IMR-90 (cell line): ENCODE measurements around the gene SVIL. TPM values are rescaled to one million over a fixed set of nuclear protein-coding genes. Genes with fewer than 3 reads are reported as not detected.

Experiments
- ATAC-seq: fragments of 200-7000 bp; cut with Tn5 transposase; 2 replicates; pipeline ENCODE4 v1.9.1; 2020; ENCODE audit warnings: low read depth, mild to moderate bottlenecking, moderate library complexity
- BruUV-seq: library from RNA; stranded (reverse); fragments of 400-500 nt; replicated peaks from 2 replicates; lab custom pipeline; 2021; lab: Mats Ljungman, UMichigan
- CTCF ChIA-PET: fragments of 300-600 bp; formaldehyde crosslinking; extraction: SDS; loops from one replicate; lab custom pipeline; 2021; ENCODE audit warnings: antibody characterized with exemption; lab: Yijun Ruan, JAX
- POLR2A ChIA-PET: fragments of 300-600 bp; sonication (Branson Sonifier 250); formaldehyde crosslinking; loops from one replicate; lab custom pipeline; 2022; ENCODE audit warnings: antibody characterized with exemption; ENCODE audit not compliant: unreplicated experiment; lab: Charles Lee
- DNase-seq: peaks from one replicate; pipeline ENCODE4 v3.0.0; 2013
- H2AFZ ChIP-seq: replicated peaks from 2 replicates; pipeline ENCODE3; 2013; ENCODE audit warnings: low read length, mild to moderate bottlenecking; ENCODE audit not compliant: poor library complexity
- H2AK5ac ChIP-seq: 2 replicates; pipeline ENCODE4 v1.6.1; 2013; ENCODE audit warnings: low read depth, low read length, inconsistent platforms
- H2AK9ac ChIP-seq: replicated peaks from 2 replicates; pipeline ENCODE3; 2013; ENCODE audit warnings: mild to moderate bottlenecking, low read depth, low read length, moderate library complexity; ENCODE audit not compliant: poor library complexity
- H2BK120ac ChIP-seq: 2 replicates; pipeline ENCODE4 v1.6.1; 2013; ENCODE audit warnings: low read depth, low read length, inconsistent platforms
- H2BK15ac ChIP-seq: 3 replicates; pipeline ENCODE4 v1.6.1; 2013; ENCODE audit warnings: low read depth, low read length, inconsistent platforms
- H2BK20ac ChIP-seq: 2 replicates; pipeline ENCODE4 v1.6.1; 2013; ENCODE audit warnings: low read depth, mild to moderate bottlenecking, inconsistent platforms, low read length, moderate library complexity
- H2BK5ac ChIP-seq: 2 replicates; pipeline ENCODE4 v1.6.1; 2013; ENCODE audit warnings: mild to moderate bottlenecking, low read depth, low read length, inconsistent platforms; ENCODE audit not compliant: poor library complexity, severe bottlenecking
- H3K14ac ChIP-seq: replicated peaks from 2 replicates; pipeline ENCODE4 v1.6.1; 2013; ENCODE audit warnings: low read depth, low read length, inconsistent platforms
- H3K18ac ChIP-seq: 2 replicates; pipeline ENCODE4 v1.6.1; 2013; ENCODE audit warnings: low read depth, low read length, control low read depth
- H3K23ac ChIP-seq: 2 replicates; pipeline ENCODE4 v1.6.1; 2013; ENCODE audit warnings: low read depth, low read length, inconsistent platforms
- H3K27ac ChIP-seq: 2 replicates; pipeline ENCODE4 v1.5.1; 2013; ENCODE audit warnings: mild to moderate bottlenecking, control low read depth, low read length; ENCODE audit not compliant: insufficient read depth
- H3K27me3 ChIP-seq: 2 replicates; pipeline ENCODE4 v1.6.1; 2013; ENCODE audit warnings: low read length; ENCODE audit not compliant: control insufficient read depth, insufficient read depth
- H3K36me3 ChIP-seq: 2 replicates; pipeline ENCODE4 v1.6.1; 2013; ENCODE audit warnings: low read length, mixed read lengths; ENCODE audit not compliant: control insufficient read depth, insufficient read depth
- H3K4ac ChIP-seq: 2 replicates; pipeline ENCODE4 v1.6.1; 2013; ENCODE audit warnings: low read depth, low read length, inconsistent platforms
- H3K4me1 ChIP-seq: 2 replicates; pipeline ENCODE4 v1.6.1; 2013; ENCODE audit warnings: low read length, mixed read lengths; ENCODE audit not compliant: control insufficient read depth, insufficient read depth
- H3K4me2 ChIP-seq: 2 replicates; pipeline ENCODE4 v1.6.1; 2013; ENCODE audit warnings: low read depth, mild to moderate bottlenecking, control low read depth, low read length, moderate library complexity
- H3K4me3 ChIP-seq: 2 replicates; pipeline ENCODE4 v1.5.1; 2013; ENCODE audit warnings: low read depth, mild to moderate bottlenecking, control low read depth, low read length, moderate library complexity; ENCODE audit not compliant: insufficient read depth
- H3K56ac ChIP-seq: 2 replicates; pipeline ENCODE4 v1.6.1; 2013; ENCODE audit warnings: low read length, inconsistent platforms; ENCODE audit not compliant: insufficient read depth; ENCODE audit errors: extremely low read depth
- H3K79me1 ChIP-seq, 2 experiments: 2 replicates each; pipeline ENCODE4 v1.6.1; 2013; ENCODE audit warnings: low read length in 2 of 2, inconsistent platforms in 1 of 2, low read depth in 1 of 2
- H3K9ac ChIP-seq: 2 replicates; pipeline ENCODE4 v1.6.1; 2013; ENCODE audit warnings: low read depth, low read length, control low read depth
- H3K9me1 ChIP-seq: 2 replicates; pipeline ENCODE4 v1.6.1; 2013; ENCODE audit warnings: low read length, inconsistent platforms; ENCODE audit not compliant: insufficient read depth
- H3K9me3 ChIP-seq: 2 replicates; pipeline ENCODE4 v1.6.1; 2013; ENCODE audit warnings: low read length; ENCODE audit not compliant: control insufficient read depth, insufficient read depth
- H4K20me1 ChIP-seq: 2 replicates; pipeline ENCODE4 v1.6.1; 2013; ENCODE audit warnings: low read length, inconsistent platforms; ENCODE audit not compliant: insufficient read depth
- H4K5ac ChIP-seq: 2 replicates; pipeline ENCODE4 v1.6.1; 2013; ENCODE audit warnings: mild to moderate bottlenecking, low read depth, low read length, control low read depth
- H4K8ac ChIP-seq, 2 experiments: 2 replicates each; pipeline ENCODE4 v1.6.1; 2013; ENCODE audit warnings: low read depth in 2 of 2, low read length in 2 of 2, control low read depth in 1 of 2, inconsistent platforms in 1 of 2
- H4K91ac ChIP-seq: 2 replicates; pipeline ENCODE4 v1.6.1; 2013; ENCODE audit warnings: low read depth, low read length, inconsistent platforms; ENCODE audit not compliant: insufficient read depth
- BHLHE40 ChIP-seq: fragments of 150-350 bp; IDR thresholded peaks from 2 replicates; pipeline ENCODE4 v1.6.1; 2016; ENCODE audit warnings: mild to moderate bottlenecking, low read depth, low read length
- CEBPB ChIP-seq: IDR thresholded peaks from 2 replicates; pipeline ENCODE4 v1.6.1; 2012; ENCODE audit warnings: low read depth, low read length, improper control_type of control experiment
- CHD1 ChIP-seq: IDR thresholded peaks from 2 replicates; pipeline ENCODE4 v1.6.1; 2012; ENCODE audit warnings: low read depth, low read length, improper control_type of control experiment
- ELK1 ChIP-seq: fragments of 150-350 bp; IDR thresholded peaks from 2 replicates; pipeline ENCODE4 v1.6.1; 2016; ENCODE audit warnings: low read depth, mild to moderate bottlenecking, low read length, moderate library complexity, borderline replicate concordance
- MXI1 ChIP-seq: IDR thresholded peaks from 2 replicates; pipeline ENCODE4 v1.6.1; 2012; ENCODE audit warnings: low read depth, mild to moderate bottlenecking, low read length, moderate library complexity, borderline replicate concordance
- NFE2L2 ChIP-seq: fragments of 150-350 bp; IDR thresholded peaks from 2 replicates; pipeline ENCODE4 v1.6.1; 2016; ENCODE audit warnings: low read depth, mild to moderate bottlenecking, low read length
- RAD21 ChIP-seq: IDR thresholded peaks from 2 replicates; pipeline ENCODE4 v1.6.1; 2012; ENCODE audit warnings: low read length, improper control_type of control experiment
- RFX5 ChIP-seq: IDR thresholded peaks from 2 replicates; pipeline ENCODE4 v1.8.0; 2012; ENCODE audit warnings: low read depth, mild to moderate bottlenecking, low read length, moderate library complexity
- dilution Hi-C: fragments of 300-500 bp; cut with HindIII; formaldehyde crosslinking; loops from one replicate; pipeline ENCODE4 v1.14.3; 2018; ENCODE audit warnings: low sequenced_read_pairs; ENCODE audit not compliant: unreplicated experiment
- in situ Hi-C: fragments of 300-500 bp; cut with MboI; formaldehyde crosslinking; loops from 3 replicates; pipeline ENCODE4 v1.14.3; 2019; ENCODE audit warnings: low sequenced_read_pairs, inconsistent platforms, mixed read lengths
- intact Hi-C: fragments of 100-400 bp; cut with micrococcal nuclease; formaldehyde crosslinking; loops from 2 replicates; pipeline ENCODE4 v1.10.0; 2022
- polyA plus RNA-seq, 3 experiments: library from polyadenylated mRNA; depleted of rRNA; stranded (reverse); fragments of >200 nt; gene quantifications; 2 replicates each; pipeline ENCODE4 v1.2.3, GENCODE V29; 2012; ENCODE audit warnings: low replicate concordance in 1 of 3
- total RNA-seq: library from RNA; depleted of rRNA; stranded (reverse); fragments of >200 nt; gene quantifications from 2 replicates; pipeline ENCODE4 v1.2.3, GENCODE V29; 2012
- TF ChIP-seq, protein P1 (sequence below): conservative IDR thresholded peaks from 2 replicates; pipeline ENCODE4 v1.5.1; 2012; ENCODE audit warnings: mild to moderate bottlenecking, low read depth, low read length, improper control_type of control experiment

Gene SVIL
- total and polyA plus RNA-seq, 2 of the 4 experiments (the other 2 are of a cell fraction) = 11.5 to 11.6 TPM

- H2AK5ac ChIP-seq = no peak overlapping the region
- CTCF ChIA-PET = no interaction called here
- no TSS peak for BruUV-seq
These were observed 91.1 kb downstream of the SVIL start for GRCh38 chr10:29543715-29544114.

More at GRCh38 chr10:29543715-29544114, 91.1 kb downstream of the SVIL start:
- no peaks in the 10 kb centered on the region for H3K9me3 ChIP-seq
- H4K8ac ChIP-seq = no peak overlapping the region
- no peak overlapping the region for H3K4ac ChIP-seq
- 0 out of 2 replicates have a peak, but pooled peaks cover 2% of the 10 kb centered on the region for H3K9me1 ChIP-seq
- H4K91ac ChIP-seq = no peak overlapping the region
- H4K5ac ChIP-seq = no peak overlapping the region
- peaks cover 5% of the 10 kb centered on the region for H3K36me3 ChIP-seq
- no peak for DNase-seq
- no peak overlapping the region for H2AK9ac ChIP-seq
- in situ Hi-C loops (no loop called here), dilution Hi-C loops (no loop called here), intact Hi-C loops (no loop called here)
- peaks cover 9 to 67% of the 10 kb centered on the region in 2 experiments; a peak in 3 of 4 replicates for H3K79me1 ChIP-seq
- H2BK15ac ChIP-seq = no peak overlapping the region
- H3K23ac ChIP-seq = no peak overlapping the region
- H3K18ac ChIP-seq = no peak overlapping the region
- no peak overlapping the region for H3K4me3 ChIP-seq
- H2BK5ac ChIP-seq = no peak overlapping the region
- no peak overlapping the region for H2AFZ ChIP-seq
- POLR2A ChIA-PET = no interaction called here
- H4K20me1 ChIP-seq = peaks cover 21% of the 10 kb centered on the region; the same call in 1 of the 2 replicates
- H3K14ac ChIP-seq = no peak overlapping the region
- TF ChIP-seq RAD21 (no peak), ELK1 (no peak), RFX5 (no peak), CEBPB (no peak), NFE2L2 (no peak), BHLHE40 (no peak), MXI1 (no peak), CHD1 (no peak)
- TF ChIP-seq, protein P1, sequence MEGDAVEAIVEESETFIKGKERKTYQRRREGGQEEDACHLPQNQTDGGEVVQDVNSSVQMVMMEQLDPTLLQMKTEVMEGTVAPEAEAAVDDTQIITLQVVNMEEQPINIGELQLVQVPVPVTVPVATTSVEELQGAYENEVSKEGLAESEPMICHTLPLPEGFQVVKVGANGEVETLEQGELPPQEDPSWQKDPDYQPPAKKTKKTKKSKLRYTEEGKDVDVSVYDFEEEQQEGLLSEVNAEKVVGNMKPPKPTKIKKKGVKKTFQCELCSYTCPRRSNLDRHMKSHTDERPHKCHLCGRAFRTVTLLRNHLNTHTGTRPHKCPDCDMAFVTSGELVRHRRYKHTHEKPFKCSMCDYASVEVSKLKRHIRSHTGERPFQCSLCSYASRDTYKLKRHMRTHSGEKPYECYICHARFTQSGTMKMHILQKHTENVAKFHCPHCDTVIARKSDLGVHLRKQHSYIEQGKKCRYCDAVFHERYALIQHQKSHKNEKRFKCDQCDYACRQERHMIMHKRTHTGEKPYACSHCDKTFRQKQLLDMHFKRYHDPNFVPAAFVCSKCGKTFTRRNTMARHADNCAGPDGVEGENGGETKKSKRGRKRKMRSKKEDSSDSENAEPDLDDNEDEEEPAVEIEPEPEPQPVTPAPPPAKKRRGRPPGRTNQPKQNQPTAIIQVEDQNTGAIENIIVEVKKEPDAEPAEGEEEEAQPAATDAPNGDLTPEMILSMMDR = no peak
- ATAC-seq = no peak
- H3K27me3 ChIP-seq = no peaks in the 10 kb centered on the region
- no peak overlapping the region for H3K4me2 ChIP-seq
- H3K4me1 ChIP-seq = peaks cover 2% of the 10 kb centered on the region; the same call in 1 of the 2 replicates
- no peak overlapping the region for H3K27ac ChIP-seq
- no peak overlapping the region for H2BK120ac ChIP-seq
- no peak overlapping the region for H3K9ac ChIP-seq
- no peak overlapping the region for H2BK20ac ChIP-seq
- no peak overlapping the region for H3K56ac ChIP-seq
